DLD1 (cell line): ENCODE results near the gene ZC3H13.

ENCODE experiments used
- in situ Hi-C: cut with HindIII; loops from 2 replicates; pipeline ENCODE4 v1.10.0; 2017; ENCODE audit warnings: low sequenced_read_pairs

Gene ZC3H13

DNA sequence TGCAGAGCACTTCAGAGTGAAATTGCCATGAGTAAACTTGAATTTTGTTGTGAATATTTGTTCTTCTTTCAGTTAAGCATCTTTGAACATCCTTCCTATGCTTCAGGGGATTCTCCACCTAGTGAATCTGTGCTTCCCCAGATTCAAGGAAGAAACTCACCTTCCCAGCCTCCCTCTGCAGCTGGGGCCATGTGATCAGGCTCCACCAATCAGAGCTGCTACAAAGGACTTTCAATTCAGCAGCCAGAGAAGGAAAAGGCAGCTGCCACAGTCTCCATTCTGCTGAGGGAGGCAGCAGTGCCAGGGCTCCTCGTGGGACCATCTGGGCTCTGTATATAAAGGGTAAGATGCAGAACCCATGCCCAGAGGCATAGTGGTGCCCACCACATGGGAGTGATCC is 111.3 kb downstream of the ZC3H13 start:
- in situ Hi-C loops = no loop called here

DNA sequence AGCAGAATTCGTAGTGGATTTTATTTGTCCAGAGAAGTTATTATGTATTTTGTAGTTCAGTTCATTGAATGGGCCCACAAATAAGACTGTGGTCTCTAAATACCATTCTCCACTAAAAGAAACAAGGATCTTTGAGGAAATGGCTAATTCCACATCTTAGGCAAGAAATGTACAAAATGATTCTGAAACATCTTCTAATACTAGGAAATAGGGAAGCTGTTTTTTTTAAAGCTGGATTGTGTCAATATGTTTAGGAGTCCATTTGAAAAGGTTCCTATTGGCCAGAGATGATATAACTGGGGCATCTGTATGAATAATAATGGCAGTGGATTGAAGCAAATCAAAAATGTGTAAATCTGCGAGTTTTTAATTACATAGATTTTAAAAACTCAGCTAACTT is 112.5 kb downstream of the ZC3H13 start:
- in situ Hi-C loops = no loop called here

DNA sequence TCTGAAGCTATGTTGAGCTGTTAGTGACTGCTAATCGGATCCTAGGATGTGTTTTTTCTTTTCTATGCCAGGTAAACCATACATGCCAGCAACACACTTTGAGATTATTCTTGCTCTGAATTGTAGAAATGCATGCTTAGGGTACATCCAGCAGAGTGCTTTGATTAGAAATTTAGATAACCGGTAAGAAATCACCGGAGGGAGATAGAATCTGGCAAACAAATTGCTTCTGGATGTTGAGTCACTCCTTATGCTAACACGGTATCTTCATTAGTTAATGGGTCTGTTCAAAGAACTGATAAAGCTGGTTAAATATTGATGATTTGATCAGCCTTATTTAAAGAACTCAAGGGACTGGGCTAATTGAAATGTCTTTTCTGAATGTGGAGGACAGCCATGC is 115.9 kb downstream of the ZC3H13 start:
- in situ Hi-C loops = no loop called here

DNA sequence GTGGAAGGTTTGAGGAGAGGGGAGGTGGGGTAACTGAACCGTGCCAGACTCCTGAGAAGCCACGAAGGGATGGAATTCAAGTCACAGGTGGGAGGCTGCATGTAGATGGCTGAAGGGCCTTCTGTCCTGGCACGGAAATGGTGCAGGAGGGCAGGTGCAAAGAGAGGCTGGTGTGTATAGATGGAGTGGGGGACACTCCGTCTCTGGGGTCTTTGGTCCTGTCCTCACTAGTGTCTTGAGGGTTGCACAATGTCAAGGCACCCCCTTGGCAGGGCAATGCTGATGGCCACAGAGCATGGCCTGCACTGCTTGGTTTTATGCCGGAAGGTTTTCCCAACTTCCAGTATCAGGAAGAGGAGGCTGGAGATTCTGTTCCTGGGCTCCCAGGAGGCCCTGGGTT is 118.3 kb downstream of the ZC3H13 start:
- in situ Hi-C loops = no loop called here

DNA sequence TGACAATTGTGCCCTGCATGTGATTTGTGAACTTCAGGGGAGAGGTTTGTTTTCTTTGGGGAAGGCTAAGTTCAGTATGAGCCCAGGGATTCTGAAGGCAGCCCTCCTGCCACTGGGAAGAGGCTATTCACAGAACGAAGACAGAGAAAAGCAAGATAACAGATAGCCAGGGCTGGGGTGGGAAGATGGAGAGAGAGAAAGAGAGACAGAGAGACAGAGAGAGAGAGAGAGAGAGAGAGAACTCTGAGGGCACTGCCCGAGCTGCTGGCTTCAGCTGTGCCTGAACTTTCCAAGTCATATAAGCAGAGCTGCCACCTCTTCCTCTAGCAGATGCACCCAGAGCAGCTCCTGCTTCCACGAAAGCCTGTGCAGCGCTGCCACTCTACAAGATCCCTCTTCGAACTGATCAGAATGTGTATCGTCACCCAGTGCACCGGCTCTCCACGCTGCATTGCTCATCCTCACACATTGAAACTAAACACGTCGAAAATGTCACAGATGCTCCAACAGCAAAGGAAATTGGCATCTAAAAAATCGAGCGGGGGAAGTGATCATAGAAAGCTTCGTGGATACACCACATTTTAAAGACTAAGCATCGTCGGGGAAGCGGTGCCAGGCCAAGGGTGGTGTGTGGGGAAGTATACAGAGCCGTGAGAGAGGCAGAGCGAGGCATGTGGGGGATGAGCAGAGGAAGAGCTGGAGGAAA is 119.2 kb downstream of the ZC3H13 start:
- in situ Hi-C loops = no loop called here

DNA sequence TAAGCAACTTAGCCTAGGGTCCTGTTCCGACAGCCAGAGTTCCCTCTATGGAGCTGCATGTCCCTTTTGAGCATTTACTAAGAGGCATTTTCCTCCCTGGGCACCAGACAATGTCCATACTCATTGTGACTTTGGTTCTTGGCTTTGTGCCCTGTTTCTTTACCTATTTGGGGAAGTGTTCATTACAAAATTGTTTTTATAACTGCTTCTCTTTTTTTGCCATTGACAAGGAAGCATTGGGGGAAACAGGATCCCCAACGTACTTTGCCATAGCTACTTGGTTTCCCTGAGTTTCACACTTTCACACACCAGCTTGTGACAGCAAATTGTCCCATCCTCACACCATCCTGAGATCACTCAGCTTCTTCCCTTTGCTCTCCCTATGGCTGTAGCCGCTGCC is 119.9 kb downstream of the ZC3H13 start:
- in situ Hi-C loops = no loop called here

DNA sequence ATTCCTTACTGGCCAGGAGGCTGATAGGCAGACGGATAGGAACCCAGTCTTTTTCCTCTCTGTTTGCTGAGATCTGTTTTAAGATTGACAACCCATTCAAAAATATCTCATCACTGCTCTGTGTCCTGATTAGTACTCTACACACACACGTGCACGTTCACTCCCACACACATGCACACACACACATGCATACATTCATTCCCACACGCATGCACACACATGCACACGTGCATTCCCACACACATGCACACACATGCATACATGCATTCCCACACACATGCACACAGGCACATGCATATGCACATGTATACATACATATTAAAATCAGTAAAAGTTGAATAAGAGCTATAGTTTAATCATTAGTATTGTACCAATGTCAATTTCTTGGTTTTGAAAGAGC is 120.4 kb downstream of the ZC3H13 start:
- in situ Hi-C loops = no loop called here

DNA sequence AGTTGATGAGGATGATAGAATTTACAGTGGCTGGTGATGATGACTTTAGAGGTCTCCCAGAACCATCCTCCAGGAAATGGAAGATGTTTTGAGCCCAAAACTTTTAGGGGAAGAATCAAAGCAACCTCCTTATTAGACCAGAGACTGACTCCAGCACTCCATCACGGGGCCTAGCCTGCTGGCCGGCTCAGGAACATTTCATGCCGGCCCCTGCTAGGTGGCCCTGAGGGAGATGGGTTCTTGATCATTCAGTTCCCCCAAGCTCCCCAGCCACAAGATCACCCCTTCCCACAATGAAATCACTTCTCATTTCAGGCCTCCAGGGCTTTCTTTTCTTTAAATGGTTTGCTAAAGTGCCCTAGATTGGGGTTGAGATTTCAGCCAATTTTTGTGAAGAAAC is 121.3 kb downstream of the ZC3H13 start:
- in situ Hi-C loops = no loop called here

DNA sequence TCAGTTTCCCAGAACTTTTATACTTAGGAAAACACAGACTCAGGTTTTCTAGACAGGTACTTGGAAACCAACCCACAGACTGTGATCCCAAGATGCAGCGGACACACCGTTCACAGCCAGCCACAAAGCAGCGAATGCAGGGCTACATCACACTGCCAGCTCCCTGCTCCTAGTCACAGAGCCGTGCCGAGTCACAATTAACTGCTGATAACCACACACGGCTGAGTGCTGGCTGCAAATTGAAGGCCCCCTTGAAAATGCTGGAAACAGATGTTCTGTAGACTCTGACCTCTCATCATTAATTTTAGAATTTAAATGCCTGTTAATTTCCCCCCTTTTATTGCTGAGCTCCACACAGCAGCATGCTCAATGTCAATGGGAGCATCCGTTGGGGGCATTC is 122.4 kb downstream of the ZC3H13 start:
- in situ Hi-C loops = no loop called here

DNA sequence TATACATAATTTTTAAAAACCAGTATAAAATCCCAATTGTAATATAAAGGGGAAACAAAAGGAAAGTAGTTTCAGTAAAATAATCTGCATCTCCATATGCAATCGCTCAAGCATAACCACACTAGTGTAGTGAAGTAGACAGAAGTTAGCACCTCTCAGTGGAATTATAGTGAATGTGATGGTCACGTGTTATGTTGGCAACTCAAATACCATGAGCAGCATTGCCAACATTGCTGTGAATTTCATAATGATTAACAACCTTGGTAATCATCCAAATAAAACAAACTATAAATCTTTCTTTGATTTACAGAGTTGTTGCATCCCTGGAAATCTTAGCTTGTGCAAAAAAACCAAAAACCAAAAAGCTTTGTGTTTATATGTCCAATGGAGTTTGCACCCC is 123.7 kb downstream of the ZC3H13 start:
- in situ Hi-C loops = no loop called here

DNA sequence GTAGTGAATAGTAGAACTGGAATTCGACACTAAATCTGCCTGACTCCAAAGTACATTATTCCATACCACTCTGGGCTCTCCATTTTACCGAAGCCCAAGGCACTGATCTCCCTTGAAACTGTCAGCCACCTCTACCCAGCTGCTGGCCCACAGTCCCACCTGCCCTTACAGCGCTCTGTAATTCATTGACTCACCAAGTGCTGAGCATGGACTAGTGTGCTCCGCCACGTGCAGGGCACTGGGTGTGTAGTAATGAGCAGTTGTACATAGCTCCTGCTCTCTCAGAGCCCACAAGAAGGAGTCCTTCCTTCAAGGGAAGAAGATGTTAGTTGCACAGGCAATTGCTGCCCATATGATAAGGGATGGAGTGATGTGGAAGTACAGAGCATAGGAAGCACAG is 124.4 kb downstream of the ZC3H13 start:
- in situ Hi-C loops = no loop called here

DNA sequence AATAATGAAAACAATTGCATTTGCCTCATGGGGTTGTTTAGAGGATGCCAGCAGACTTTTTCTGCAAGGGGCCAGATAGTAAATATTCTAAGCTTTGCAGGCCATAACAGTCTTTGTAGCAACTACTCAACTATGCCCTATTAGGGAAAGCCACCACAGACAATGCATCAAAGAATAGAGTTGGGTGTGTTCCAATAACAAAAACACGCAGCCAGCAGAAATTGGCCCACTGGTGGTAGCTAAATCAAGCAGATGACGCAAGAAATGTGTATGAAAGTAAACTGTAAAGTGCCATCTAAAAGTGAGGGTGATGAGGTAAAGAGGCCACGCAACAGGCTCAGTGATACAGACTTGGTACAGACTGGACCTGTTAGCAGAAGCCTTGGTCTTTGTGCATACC is 125.8 kb downstream of the ZC3H13 start:
- in situ Hi-C loops = no loop called here

DNA sequence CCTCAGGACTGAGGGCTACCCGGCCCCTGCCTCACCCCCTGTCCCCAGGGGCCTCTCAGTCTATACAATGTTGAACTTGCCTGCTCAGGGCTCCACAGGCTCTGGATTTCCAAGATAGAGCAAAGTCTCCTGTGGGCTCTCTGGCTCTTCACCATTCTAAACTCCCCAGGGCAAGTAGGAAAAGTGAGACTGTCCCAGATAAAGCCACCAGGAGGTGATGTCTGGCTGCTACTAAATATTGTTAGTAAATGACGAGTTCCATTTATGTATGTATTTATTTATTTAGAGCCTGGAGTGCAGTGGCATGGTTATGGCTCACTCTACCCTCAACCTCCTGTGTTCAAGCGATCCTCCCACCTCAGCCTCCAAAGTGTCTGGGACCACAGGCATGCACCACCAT is 127.4 kb downstream of the ZC3H13 start:
- in situ Hi-C loops = no loop called here

DNA sequence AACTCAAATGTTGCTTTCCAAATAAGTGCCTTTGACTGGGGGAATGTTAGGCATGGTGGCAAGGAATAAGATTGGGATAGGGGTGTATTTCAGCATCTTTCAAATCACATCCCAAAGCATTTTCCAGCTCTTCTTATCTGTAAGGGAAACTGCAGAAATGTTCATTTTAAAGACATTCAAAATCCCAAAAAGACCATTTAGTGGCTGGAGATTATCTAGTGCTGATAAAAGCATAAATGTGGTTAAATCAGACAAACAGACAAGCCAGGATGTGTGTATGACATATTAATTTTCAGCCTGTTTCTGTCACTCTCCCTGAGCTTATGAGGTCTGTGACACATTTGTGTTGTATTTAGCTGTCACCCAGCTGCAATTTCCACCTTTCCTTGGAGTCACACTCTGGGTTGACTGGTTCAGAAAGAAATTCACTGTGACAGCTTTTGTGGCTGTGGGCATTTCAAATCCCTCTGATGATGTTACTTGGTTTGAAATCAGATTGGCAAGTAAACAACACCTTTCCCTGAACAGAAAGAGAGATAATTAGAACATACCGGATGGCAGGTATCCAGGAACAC is 131.3 kb downstream of the ZC3H13 start:
- in situ Hi-C loops = no loop called here

DNA sequence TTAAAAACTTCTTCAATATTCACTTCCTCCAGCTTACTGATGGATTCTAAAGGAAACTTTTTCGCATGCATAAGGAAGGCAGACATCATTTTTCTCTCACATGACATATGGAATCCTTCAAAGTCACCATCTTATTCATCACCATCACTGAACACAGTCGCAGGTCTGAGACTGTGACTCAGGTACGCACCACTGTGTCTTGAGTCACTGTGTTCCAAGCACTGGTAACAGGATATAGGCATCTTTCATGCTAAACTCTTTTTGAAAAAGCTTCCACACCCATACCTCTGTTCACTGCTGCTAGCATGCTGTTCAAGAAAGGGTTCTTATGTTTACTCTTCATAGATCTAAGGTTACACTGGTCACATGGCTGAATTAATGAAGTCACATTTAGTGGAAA is 133.9 kb downstream of the ZC3H13 start:
- in situ Hi-C loops = no loop called here

DNA sequence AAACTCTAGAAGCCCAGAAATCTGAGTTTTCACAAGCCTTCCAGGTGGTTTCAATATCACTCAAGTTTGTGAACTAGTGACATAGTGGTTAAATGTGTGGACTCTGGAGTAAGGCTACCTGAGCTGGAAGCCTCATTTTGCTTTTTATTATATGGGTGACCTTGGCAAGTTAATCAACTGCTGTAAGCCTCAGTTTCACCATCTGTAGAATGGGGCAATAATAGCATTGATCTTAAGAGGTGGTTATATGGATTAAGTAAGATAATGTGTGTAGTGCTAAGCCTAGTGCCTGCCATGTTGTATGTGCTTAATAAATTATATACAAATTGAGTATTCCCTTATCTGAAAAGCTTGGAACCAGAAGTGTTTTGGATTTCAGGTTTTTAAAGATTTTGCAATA is 135.5 kb downstream of the ZC3H13 start:
- in situ Hi-C loops = no loop called here

DNA sequence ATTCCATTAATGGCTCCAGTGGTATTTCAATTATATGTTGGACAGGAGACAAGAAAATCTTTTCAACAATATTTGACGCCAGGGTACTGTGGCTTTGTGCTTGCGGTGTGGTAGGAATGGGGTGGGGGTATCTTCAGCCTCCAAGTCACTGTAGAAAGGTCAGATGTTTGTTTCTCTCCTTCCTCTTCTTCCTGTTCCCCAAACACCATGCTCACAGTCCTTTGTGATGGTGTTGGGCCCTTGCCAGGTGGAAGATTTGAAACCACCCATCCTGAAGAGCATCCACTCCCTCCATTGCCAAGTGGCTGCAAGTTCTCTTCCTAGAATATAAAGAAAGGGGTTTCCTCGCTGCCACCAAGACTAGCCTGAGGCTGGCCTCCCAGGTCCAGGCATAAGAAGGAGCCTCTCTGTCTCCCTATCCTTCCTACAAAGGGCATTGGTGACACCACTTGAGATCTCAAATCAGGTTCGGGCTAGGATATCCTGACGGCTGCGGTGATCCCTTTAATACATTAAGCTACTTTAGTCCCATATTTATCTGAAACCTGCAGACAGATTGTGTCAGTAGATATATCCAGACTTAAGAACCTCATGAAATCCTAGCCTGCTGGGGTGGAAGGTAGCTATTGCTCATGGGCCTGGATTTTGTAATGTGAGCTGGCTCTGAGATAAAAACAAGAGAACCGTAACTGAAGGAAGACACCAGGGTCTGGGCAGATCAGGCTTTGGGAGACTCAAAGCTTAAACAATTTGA is 136.7 kb downstream of the ZC3H13 start:
- in situ Hi-C loops = no loop called here

DNA sequence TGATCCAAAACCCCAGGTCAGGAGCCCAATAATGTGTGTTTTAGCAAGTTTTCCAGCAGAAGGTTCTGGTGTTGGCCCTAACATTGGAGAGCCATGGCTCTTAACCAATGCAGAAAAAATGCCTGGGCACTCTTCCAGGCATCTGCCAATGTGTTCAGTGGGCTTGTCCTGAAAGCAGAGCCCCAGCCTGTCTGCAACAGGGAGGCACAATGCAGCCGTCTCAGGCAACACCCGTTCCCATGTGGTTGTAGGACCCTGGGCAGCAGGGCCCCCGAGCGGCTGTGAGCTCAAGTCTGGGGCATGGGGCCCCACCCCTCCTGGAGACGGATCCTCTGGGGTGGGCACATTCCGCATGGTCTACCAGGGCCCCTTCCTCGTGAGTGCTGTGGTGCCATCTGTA is 142.9 kb downstream of the ZC3H13 start:
- in situ Hi-C loops = no loop called here

DNA sequence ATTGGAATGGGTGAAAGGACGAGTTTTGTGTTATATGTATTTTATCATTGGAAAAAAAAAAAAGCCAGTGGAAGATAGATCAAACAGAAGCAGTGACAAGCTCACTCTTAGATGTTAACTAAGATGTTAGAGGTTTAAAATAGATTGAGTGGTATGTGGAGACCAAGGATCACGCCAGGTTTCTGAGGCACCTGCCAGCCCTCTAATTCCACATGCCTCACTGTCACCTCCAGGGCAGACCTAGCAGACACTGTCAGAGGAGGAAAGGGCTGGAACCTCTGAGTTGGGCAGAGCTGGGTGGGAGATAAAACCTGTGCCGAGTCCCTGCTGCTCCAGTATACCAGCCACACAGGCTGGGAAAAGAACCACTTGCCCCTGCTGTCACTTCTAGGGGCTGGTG is 143.5 kb downstream of the ZC3H13 start:
- in situ Hi-C loops = no loop called here

DNA sequence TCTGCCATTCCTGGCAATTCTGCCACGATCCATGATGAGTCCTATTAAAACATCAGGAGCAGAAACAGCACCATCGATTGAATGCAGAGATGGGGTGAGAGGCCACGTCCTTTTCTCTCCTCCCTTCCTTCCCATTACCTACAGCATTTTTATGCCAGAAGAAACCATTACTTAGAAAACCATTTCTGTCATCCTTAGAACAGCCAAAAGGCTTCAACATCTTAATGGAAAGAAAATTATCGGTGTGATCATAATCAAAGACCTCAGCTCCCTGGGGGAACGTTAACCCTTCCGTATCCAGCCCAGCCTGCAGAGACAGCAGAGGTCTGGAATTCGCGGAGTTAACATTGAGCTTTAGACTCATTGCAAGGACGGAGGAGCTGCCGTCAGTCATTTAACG is 145.0 kb downstream of the ZC3H13 start:
- in situ Hi-C loops = no loop called here
